GM18505 (cell line): ENCODE data around the gene ZNF433.
"Not testable (repeated sequence)": the region's sequence is repeated elsewhere in the genome, so short reads cannot be mapped to it uniquely, and the experiment has no call there.

ENCODE experiments used
- ATAC-seq: cut with Tn5 transposase; IDR thresholded peaks from one replicate; pipeline ENCODE4 v1.9.1; 2021; ENCODE audit not compliant: unreplicated experiment
- POLR2A ChIP-seq: IDR thresholded peaks from 4 replicates; pipeline ENCODE4 v1.6.1; 2011; ENCODE audit warnings: borderline replicate concordance; ENCODE audit not compliant: insufficient read depth, insufficient read length; ENCODE audit errors: extremely low read depth

ZNF433 gene

GRCh38 chr19:12035220-12036172 is at the start of gene ZNF433:
Gene ZNF433 (minus strand): TSS chr19:12035679. CDS start chr19:12035539, 140 bp downstream.
- ATAC-seq: peak; percentile 82
- peak; percentile 77 for TF ChIP-seq POLR2A

DNA sequence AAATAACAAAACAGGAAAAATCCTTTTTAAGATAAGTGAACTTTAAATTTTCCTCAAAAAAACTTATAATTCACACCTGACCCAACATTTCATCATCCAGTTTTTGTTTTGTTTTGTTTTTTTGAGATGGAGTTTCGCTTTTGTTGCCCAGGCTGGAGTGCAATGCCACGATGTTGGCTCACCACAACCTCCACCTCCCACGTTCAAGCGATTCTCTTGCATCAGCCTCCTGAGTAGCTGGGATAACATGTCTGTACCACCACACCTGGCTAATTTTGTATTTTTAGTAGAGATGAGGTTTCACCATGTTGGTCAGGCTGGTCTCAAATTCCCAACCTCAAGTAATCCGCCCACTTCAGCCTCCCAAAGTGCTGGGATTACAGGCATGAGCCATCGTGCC is 47.9 kb upstream of the ZNF433 start:
- not testable (repeated sequence) for ATAC-seq

- ATAC-seq: no peak
- TF ChIP-seq POLR2A: no peak
Measured at GRCh38 chr19:12077375-12077774, 41.9 kb upstream of the ZNF433 start.

- not testable (repeated sequence) for ATAC-seq
Measured at GRCh38 chr19:12076331-12076730, 40.9 kb upstream of the ZNF433 start.

GRCh38 chr19:12075538-12076139 is 40.2 kb upstream of the ZNF433 start:
- TF ChIP-seq POLR2A: no peak
- no peak for ATAC-seq

DNA sequence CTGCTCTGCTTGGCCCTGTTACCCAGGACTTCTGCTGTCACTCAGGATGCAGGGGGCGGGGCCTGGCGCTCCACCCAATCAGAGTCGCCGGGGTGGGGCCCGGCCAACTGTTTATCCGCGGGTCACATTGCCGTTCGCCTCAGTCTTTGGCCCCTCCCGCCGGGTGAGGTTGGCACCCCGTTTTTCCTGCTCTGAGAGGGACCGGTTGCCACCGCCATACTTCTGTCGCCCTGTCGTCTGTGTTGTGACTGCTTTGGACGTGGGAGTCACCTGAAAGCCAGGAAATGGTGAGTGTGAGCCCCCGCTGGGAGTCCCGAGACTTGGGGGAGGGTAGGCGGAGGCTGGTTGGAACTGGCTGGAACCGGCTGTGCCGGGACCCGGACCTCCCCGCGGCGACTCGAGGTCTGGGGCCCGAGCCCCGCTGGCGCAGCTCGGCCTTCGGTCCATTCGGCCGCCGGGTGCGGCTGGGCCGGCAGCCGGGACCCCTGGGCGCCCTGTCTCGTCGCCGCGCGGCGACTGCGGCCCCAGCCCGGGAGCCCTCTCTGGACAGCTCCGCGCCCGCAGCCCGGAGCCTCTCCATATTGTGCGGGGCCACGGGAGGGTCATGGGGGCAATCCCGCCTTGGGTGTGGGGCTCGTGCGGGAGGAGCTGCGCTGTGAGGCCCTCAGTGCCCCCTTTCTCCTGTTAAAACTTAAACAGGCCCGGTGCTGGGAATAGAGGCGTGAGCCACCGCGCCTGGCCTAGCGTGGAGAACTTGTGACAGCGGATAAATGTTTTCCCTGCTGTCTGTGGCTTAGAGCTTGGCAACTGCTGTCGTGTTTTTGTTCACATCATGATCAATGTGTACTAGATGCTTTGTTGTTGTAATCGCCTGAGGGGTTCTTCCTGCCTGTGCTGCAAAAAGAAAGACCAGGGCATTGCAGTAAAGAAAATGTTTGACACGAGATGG is 29.4 kb upstream of the ZNF433 start, which contains the start of gene ZNF844:
TSS of gene ZNF844 (plus strand) at position 142 of the 949 bp plus-strand sequence. CDS start at position 285, 143 bp downstream.
- ATAC-seq: peak; percentile 72
- peak; percentile 92 for TF ChIP-seq POLR2A

- TF ChIP-seq POLR2A: no peak
- ATAC-seq: no peak
Measured at GRCh38 chr19:12055784-12056183, 20.3 kb upstream of the ZNF433 start.

DNA sequence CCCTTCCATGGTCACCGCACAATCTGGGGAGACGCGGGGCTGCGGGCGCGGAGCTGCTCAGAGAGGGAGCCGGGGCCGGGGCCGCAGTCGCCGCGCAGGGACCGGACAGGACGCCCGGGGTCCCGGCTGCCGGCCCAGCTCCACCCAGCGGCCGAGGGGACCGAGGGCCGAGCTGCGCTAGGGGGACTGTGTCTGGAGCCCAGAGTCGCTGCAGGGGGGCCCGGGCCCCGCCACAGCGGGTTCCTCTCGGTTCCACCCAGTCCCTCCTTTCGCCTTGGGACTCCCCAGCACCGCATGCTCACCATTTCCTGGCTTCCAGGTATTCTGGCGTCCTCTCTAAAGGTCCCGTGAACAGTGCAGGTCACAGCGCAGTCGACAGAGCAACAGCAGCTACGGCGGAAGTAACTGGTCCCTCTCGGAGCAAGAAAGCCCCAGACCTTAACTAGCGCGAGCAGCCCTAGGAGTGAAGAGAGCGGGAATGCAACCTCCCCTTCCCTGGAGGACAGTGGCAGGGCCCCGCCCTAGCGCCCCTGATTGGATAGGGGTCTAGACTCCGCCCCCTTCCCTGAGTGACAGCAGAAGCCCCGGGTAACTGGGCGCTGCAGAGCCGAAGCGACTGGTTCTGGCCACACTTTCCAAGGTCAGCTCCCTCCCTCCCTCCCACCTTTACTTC is 17.2 kb upstream of the ZNF433 start, which contains the start of gene ZNF878:
TSS of gene ZNF878 (minus strand) at position 465 of the 673 bp plus-strand sequence. CDS start at position 305, 160 bp downstream.
- TF ChIP-seq POLR2A: peak; percentile 92
- ATAC-seq: peak; percentile 89

DNA sequence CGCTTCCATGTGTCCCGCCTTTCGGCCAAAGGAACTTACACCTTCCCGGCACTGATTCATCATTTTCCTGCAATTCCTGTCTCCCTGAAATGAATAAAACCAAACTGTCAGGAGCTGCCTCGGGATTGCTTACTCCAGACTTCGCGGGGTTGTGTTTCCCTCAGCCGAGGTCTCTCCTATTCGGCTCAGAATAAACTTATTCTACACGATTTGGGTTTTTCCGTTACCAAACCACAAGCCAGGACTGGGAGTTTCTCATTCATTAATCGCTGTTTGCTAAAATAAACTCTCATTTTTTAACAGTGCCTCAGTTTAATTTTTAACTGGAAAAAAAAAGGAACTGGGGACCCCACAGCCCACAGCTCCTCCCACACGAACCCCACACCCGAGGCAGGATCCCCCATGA is 16.6 kb upstream of the ZNF433 start:
- ATAC-seq: no peak
- no peak for TF ChIP-seq POLR2A

DNA sequence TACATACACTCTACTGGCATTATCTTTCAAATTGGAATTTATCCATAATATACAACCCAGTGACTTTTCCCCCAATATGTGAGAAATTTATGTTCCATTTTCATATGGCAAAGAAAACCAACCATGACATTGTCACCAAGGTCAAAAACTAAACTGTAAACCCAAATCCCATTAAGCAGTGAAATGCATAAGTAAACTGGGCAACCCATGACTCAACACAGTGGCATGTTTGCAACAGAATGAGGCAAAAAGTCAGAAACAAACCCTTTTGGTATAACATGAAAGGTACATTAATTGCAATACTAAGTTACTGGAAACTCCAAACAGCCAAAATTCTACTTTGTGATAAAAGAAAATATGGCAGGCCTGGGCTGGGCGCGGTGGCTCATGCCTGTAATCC is 12.4 kb upstream of the ZNF433 start:
- no peak for TF ChIP-seq POLR2A
- no peak for ATAC-seq

GRCh38 chr19:12043752-12044422 is 8.4 kb upstream of the ZNF433 start:
- no peak for ATAC-seq
- TF ChIP-seq POLR2A: no peak

DNA sequence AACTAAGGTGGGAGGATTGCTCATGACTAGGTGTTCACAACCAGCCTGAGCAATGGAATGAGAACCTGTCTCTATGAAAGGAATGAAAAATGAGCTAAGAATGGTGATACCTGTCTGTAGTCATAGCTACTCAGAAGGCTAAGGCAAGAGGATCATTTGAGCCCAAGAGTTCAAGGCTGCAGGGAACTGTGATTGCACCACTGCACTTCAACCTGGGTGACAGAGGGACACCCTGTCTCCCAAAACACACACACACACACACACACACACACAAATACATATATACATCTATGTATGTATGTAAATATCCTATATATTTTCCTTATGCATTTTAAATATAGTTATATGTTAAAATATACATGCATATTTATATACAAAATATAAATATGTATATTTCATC is 7.4 kb upstream of the ZNF433 start:
- no peak for TF ChIP-seq POLR2A
- no peak for ATAC-seq
